HK-2 (cell line): Measurements from ENCODE around the gene LMO2.

Experiments used
- DNase-seq: peaks from one replicate; pipeline ENCODE4 v3.0.0-alpha.2; 2018; ENCODE audit not compliant: unreplicated experiment

The LMO2 gene

GRCh38 chr11:33819278-33820035 is 72.4 kb downstream of the LMO2 start:
- DNase-seq: no peak
